ENCODE results near the gene CC2D1B. TPM values are rescaled to one million over a fixed set of nuclear protein-coding genes. Genes with fewer than 3 reads are reported as not detected.

CC2D1B gene
- total RNA-seq, 1 donor from 2014 or later, result 43.1 TPM

- no peak for DNase-seq (ENCODE audit: low spot score)
- H3K36me3 Mint-ChIP-seq (ENCODE audit: low read depth, unreplicated experiment), result no peaks in the 10 kb centered on the region
- H3K27ac Mint-ChIP-seq (ENCODE audit: unreplicated experiment), result no peak overlapping the region
- H3K27me3 Mint-ChIP-seq (ENCODE audit: unreplicated experiment), result no peaks in the 10 kb centered on the region
- H3K9me3 Mint-ChIP-seq (ENCODE audit: unreplicated experiment), result no peaks in the 10 kb centered on the region
- H3K4me3 Mint-ChIP-seq (ENCODE audit: unreplicated experiment), result no peak overlapping the region
- no peak for TF ChIP-seq CTCF (IDR thresholded peaks at IDR 0.05; ENCODE audit: unreplicated experiment)
- H3K4me1 Mint-ChIP-seq (ENCODE audit: unreplicated experiment), result no peaks in the 10 kb centered on the region
These were observed 59.6 kb downstream of the CC2D1B start for GRCh38 chr1:52306227-52307006.

- H3K36me3 Mint-ChIP-seq (ENCODE audit: low read depth, unreplicated experiment), result no peaks in the 10 kb centered on the region
- H3K9me3 Mint-ChIP-seq (ENCODE audit: unreplicated experiment), result no peaks in the 10 kb centered on the region
These were observed 60.4 kb downstream of the CC2D1B start for GRCh38 chr1:52305417-52306226.

More at GRCh38 chr1:52305417-52306226, 60.4 kb downstream of the CC2D1B start:
- no peak for TF ChIP-seq CTCF (IDR thresholded peaks at IDR 0.05; ENCODE audit: unreplicated experiment)
- no peaks in the 10 kb centered on the region for H3K4me1 Mint-ChIP-seq (ENCODE audit: unreplicated experiment)
- no peak overlapping the region for H3K27ac Mint-ChIP-seq (ENCODE audit: unreplicated experiment)
- no peak overlapping the region for H3K4me3 Mint-ChIP-seq (ENCODE audit: unreplicated experiment)
- DNase-seq (ENCODE audit: low spot score), result no peak
- H3K27me3 Mint-ChIP-seq (ENCODE audit: unreplicated experiment), result no peaks in the 10 kb centered on the region

Other genes with a start within 250 kb of the CC2D1B start
- 19.5 TPM for gene ZFYVE9, start 224.1 kb downstream of the CC2D1B start, total RNA-seq (ENCODE audit: unreplicated experiment)
- gene ORC1, start 38.2 kb upstream of the CC2D1B start, total RNA-seq (ENCODE audit: unreplicated experiment), result 4.9 TPM
- gene PRPF38A, start 38.4 kb upstream of the CC2D1B start, total RNA-seq (ENCODE audit: unreplicated experiment), result 61.9 TPM
- gene TUT4, start 186.9 kb upstream of the CC2D1B start, total RNA-seq (ENCODE audit: unreplicated experiment), result 78.5 TPM
- gene GPX7, start 236.2 kb upstream of the CC2D1B start, total RNA-seq (ENCODE audit: unreplicated experiment), result 59.4 TPM